ENCODE results near the gene DSG3.

DSG3 gene, protein sequence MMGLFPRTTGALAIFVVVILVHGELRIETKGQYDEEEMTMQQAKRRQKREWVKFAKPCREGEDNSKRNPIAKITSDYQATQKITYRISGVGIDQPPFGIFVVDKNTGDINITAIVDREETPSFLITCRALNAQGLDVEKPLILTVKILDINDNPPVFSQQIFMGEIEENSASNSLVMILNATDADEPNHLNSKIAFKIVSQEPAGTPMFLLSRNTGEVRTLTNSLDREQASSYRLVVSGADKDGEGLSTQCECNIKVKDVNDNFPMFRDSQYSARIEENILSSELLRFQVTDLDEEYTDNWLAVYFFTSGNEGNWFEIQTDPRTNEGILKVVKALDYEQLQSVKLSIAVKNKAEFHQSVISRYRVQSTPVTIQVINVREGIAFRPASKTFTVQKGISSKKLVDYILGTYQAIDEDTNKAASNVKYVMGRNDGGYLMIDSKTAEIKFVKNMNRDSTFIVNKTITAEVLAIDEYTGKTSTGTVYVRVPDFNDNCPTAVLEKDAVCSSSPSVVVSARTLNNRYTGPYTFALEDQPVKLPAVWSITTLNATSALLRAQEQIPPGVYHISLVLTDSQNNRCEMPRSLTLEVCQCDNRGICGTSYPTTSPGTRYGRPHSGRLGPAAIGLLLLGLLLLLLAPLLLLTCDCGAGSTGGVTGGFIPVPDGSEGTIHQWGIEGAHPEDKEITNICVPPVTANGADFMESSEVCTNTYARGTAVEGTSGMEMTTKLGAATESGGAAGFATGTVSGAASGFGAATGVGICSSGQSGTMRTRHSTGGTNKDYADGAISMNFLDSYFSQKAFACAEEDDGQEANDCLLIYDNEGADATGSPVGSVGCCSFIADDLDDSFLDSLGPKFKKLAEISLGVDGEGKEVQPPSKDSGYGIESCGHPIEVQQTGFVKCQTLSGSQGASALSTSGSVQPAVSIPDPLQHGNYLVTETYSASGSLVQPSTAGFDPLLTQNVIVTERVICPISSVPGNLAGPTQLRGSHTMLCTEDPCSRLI

GRCh38 chr18:31447530-31448191, at the start of gene DSG3:
Gene DSG3 (plus strand): TSS chr18:31447741. CDS start chr18:31447878, 137 bp downstream.
- DNase-seq, result no peak

DNA sequence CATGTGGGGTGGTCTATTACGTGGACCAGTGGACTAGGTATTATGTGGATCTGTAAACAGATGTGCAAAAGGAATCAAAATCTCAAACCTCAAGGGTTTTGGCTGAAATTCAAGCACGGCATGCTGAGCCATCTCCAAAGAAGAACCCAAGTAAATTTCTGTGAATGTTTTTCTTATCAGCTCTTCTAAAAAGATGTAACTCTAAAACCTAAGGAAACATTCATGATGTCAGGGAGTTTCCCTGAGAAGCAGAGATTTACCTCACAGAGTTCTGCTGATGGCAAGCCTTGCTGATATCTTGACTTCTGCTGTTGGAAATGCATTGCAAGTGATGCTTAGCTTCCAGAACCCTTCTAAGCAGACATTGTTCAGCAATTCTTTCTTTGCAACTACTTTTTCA, 49.4 kb upstream of the DSG3 start:
- no peak for DNase-seq

DNA sequence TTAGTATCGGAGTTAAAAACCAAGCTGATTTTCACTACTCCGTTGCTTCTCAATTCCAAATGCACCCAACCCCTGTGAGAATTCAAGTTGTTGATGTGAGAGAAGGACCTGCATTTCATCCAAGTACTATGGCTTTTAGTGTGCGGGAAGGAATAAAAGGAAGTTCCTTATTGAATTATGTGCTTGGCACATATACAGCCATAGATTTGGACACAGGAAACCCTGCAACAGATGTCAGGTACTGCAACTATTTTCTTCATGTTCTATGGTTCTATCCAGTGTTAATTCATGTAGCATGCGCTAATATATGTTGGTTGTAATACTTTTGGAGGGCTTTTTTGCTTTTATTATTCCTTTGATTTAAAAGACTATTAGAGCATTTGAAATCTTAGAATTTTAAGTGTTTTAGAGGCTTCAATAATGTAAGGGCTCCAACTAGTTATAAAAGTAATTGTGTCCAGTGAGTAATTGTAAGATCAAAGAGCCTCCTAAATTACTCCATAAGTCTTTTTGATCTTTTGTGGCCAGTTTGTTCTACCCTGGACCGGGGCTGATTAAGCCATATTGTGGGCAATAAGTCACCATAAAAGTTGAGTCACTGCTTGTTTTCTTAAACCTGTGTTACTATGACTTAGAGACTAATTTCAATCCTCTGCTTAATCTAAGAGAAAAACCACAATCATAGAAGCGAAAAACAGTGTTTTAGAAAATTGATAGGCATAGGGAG, 48.1 kb upstream of the DSG3 start:
- DNase-seq, result no peak

GRCh38 chr18:31401156-31402025, 46.1 kb upstream of the DSG3 start:
- DNase-seq, result no peak

GRCh38 chr18:31402026-31402373, 45.5 kb upstream of the DSG3 start:
- no peak for DNase-seq

- no peak for DNase-seq
These were observed 44.1 kb upstream of the DSG3 start for GRCh38 chr18:31403409-31403808.

DNA sequence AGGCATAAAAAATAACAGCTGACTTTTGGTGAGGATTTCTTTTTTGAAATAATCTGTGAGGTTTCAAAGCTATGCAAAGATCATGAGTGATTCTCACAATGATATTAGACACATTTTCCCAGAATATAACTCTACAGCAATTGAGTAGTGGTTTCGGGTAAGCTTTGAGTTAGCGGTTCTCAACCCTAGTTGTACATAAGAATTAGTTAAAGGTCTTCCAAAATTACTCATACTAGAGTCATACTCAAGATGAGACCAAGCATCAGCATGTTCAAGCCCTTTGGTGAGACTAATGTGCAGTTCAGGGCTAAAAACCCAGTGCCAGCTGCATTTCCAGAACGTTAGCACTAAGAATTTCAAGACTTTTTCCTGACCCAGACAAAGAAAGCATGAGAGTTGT, 39.9 kb upstream of the DSG3 start:
- DNase-seq, result no peak

GRCh38 chr18:31409276-31409675, 38.3 kb upstream of the DSG3 start:
- DNase-seq, result no peak

- DNase-seq, result no peak
These were observed 36.6 kb upstream of the DSG3 start for GRCh38 chr18:31410716-31411483.

GRCh38 chr18:31413137-31413536, 34.4 kb upstream of the DSG3 start:
- no peak for DNase-seq

DNA sequence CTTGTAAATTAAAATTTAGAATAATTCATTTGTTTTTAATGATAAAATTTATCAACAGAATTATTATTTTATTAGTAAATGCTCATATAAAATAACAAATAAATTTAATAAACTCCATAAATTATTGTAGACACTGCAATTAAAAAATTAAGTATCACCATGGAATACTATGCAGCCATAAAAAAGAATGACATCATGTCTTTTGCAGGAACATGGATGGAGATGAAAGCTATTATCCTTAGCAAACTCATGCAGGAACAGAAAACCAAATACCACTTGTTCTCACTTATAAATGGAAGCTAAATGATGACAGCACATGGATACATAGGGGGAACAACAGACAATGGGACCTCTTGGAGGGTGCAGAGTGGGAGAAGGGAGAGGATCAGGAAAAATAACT, 29.7 kb upstream of the DSG3 start:
- no peak for DNase-seq

- no peak for DNase-seq
These were observed 28.0 kb upstream of the DSG3 start for GRCh38 chr18:31419457-31419932.

GRCh38 chr18:31420032-31420431, 27.5 kb upstream of the DSG3 start:
- no peak for DNase-seq

DNA sequence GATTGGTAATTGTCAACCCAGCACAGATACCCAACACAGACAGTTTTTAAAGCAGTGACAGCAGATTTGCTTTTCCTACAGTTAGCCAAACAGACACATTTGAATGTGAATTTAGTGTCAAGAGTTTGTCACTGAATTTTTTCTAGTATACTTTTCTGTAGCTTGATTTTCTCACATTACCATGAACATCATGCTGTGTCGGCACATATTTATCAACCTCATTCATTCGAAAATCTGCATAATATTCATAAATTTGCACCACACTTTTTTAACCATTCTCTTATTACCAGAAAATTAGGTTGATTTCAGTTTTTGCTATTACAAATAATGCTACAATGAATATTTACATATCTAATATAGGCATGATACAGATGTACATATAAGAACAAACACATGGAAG, 27.0 kb upstream of the DSG3 start:
- DNase-seq, result no peak

DNA sequence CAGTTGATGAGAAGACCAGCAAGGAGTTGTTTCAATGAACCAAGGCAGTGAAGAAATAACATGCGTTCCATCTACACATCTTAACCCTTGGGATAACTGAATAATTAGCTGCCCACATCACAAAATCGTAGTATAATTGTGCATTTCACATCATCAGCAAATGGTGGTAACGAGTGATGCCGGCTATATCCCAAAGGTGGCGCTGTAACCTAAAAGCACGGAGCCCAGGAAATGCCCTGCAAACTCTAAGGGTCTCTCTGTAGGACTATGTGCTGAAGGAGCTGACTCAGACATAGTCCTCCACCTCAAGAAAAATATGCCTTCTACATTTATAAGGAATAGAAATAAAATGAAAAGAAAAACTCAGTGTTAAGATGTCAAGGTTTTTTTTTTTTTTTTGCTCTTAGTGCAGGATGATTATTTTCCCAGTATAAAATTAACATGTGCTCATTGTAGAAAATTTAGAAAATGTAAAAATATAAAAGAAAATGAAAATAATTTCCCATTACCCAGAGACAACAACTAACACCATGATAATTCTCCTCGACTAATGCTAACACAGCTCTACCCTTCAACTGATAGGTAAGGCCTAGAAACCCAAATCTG, 23.1 kb upstream of the DSG3 start:
- peak in 1 of 56 donors; percentile 10 for DNase-seq

GRCh38 chr18:31426021-31426420, 21.5 kb upstream of the DSG3 start:
- no peak for DNase-seq

GRCh38 chr18:31426871-31427406, 20.6 kb upstream of the DSG3 start:
- no peak for DNase-seq

DNA sequence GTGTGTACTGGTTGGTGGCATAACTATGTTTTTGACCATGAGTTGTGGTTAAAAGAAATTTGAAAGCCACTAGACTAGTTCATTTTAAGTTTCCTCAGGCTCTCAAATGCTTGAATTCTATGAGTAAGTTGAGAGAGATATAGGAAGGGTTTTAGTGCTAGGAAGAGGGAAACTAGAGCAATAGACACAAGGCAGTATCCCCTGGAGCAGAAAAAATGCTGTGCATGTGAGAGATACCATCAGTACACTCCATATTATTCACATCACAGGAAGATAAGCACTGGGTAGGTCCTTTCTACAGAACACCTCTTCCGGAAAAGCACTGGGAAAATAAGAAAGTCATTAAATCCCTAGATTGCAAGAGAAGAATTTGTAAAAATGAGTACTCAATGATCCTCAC, 19.3 kb upstream of the DSG3 start:
- DNase-seq, result no peak
